GM18507 (cell line): Measurements from ENCODE around the gene KRTAP10-2.
"Not testable (repeated sequence)": the region's sequence is repeated elsewhere in the genome, so short reads cannot be mapped to it uniquely, and the experiment has no call there.

ENCODE experiments used
- DNase-seq: peaks from one replicate; pipeline ENCODE4 v3.0.0; 2011; ENCODE audit warnings: low read depth; ENCODE audit not compliant: insufficient read length; ENCODE audit errors: extremely low spot score
- FAIRE-seq: peaks from 2 replicates; lab custom pipeline; 2011; peaks lifted over from hg19 to GRCh38; lab: Jason Lieb, UNC

The KRTAP10-2 gene

DNA sequence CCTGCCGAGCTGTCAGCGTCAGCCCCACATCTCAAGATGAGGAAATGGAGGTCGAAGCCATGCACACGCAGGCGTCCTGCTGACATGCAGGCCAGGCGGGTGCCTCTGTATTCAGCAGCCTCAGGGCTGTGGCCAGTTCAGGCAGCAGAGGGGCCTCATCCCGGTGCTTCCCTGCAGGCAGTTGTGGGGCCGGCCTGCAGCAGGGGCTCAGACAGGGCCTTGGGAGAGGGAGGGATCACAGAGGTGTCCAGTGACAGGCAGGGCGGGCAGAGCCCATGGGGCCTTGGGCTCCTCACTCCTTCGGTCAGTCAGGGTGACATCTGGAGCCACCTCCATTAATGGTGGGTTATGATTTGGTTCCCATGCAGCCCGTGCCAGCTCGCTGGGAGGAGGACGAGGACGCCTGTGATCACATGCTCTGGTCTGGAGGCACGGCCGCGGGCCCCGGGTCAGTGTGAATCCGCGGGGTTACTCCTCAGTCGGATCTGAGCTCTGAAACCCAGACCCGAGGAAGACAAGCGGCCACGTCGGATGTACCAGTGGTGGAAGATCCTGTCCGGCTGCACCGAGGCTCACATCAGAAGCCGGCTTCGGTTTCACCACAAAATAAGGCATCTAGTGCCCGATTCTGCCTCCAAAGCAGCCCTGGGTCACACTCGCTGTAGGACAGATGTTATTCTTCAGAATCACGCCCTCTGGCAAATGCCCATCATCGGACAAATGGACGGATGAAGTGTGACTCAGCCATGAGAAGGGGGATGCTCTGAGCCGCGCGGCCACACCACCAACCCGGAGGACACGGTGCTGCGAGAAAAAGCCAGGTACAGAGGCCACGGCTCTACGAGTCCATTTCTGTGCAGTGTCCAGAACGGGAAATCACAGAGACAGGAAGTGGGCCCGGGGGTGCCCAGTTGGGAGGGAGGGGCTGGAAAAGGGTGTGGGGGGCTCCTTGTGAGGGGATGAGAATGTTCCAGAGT lies 44.7 kb downstream of the KRTAP10-2 start:
- no peak for FAIRE-seq
- no peak for DNase-seq

DNA sequence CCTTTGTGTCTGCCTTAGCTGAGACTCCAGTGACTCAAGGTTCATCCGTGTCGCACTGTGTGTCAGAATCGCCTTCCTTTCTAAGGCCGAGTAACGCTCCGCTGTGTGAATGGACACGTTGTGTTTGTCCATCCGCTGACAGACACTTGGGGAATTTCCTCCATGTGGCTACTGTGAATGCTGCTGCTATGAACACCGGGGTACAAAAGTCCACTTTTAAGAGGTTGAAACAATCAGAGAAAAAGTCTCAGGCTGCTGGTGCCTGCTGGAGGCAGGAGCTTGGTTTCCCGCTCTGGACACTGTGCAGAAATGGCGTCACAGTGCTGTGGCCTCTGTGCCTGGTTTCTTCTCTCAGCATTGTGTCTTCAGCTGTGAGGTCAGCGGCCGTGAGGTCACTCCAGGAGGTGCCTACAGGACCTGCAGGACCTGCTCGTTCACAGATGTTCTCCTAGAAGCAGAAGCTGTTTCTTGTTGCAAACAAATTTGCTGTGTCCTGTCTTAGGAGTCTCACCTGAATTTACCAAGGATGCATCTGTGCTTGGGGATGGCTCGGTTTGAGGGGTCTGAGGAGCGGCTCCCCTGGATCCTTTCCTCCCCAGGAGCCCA lies 45.5 kb downstream of the KRTAP10-2 start:
- no peak for DNase-seq

DNA sequence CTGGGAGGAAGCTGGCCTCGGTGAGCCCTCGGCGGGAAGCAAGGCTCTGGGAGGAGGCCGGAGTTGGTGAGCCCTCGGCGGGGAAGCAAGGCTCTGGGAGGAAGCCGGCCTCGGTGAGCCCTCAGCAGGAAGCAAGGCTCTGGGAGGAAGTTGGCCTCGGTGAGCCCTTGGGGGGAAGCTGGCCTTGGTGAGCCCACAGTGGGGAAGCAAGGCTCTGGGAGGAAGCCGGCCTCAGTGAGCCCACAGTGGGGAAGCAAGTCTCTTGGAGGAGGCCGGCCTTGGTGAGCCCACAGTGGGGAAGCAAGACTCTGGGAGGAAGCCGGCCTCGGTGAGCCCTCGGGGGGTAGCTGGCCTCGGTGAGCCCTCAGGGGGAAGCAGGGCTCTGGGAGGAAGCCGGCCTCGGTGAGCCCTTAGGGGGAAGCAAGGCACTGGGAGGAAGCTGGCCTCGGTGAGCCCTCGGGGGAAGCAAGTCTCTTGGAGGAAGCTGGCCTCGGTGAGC lies 47.4 kb downstream of the KRTAP10-2 start:
- no peak for FAIRE-seq
- DNase-seq: no peak

More for the DNA sequence above, 45.5 kb downstream of the KRTAP10-2 start:
- no peak for FAIRE-seq

DNA sequence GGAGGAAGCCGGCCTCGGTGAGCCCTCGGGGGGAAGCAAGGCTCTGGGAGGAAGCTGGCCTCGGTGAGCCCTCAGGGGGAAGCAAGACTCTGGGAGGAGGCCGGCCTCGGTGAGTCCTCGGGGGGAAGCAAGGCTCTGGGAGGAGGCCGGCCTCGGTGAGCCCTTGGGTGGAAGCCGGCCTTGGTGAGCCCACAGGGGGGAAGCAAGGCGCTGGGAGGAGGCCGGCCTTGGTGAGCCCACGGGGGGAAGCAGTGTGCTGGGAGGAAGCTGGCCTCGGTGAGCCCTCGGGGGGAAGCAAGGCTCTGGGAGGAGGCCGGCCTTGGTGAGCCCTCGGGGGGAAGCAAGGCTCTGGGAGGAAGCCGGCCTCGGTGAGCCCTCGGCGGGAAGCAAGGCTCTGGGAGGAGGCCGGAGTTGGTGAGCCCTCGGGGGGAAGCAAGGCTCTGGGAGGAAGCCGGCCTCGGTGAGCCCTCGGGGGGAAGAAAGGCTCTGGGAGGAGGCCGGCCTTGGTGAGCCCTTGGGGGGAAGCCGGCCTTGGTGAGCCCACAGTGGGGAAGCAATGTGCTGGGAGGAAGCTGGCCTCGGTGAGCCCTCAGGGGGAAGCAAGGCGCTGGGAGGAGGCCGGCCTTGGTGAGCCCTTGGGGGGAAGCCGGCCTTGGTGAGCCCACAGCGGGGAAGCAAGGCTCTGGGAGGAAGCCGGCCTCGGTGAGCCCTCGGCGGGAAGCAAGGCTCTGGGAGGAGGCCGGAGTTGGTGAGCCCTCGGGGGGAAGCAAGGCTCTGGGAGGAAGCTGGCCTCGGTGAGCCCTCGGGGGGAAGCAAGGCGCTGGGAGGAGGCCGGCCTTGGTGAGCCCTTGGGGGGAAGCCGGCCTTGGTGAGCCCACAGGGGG lies 48.1 kb downstream of the KRTAP10-2 start:
- not testable (repeated sequence) for FAIRE-seq, DNase-seq

DNA sequence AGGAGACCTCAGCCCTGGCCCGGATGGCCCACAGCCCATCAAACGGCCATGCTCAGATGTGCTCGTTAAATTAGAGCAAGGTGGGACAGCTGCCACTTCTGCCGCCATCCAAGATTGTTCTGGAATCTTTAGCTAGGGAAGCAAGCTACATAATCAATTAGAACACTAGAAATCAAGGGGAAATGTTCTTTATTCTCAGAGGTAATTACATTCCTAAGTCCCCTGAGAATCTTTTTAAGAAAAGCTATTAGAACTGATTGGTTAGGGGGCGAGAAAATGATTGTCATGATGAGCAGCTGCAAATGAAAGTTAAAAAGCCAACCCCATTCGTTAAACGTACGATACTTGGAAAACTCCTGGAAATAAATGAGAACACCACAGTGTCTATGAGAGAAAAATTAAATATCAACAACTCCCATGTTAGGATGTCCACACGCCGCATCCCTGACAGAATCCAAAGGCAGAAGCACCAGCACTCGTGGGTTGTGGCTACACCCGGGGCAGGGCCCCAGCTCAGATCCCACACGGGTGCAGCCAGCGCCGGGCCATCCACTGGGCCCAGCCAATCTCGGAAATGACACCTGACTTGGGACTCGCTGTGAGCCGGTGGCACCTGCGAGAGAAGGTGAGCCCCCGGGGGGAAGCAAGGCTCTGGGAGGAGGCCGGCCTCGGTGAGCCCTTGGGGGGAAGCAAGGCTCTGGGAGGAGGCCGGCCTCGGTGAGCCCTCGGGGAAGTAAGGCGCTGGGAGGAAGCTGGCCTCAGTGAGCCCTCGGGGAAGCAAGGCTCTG lies 48.9 kb downstream of the KRTAP10-2 start:
- DNase-seq: no peak
- no peak for FAIRE-seq
